Measurements from ENCODE around the gene OR4C15.

Gene OR4C15

DNA sequence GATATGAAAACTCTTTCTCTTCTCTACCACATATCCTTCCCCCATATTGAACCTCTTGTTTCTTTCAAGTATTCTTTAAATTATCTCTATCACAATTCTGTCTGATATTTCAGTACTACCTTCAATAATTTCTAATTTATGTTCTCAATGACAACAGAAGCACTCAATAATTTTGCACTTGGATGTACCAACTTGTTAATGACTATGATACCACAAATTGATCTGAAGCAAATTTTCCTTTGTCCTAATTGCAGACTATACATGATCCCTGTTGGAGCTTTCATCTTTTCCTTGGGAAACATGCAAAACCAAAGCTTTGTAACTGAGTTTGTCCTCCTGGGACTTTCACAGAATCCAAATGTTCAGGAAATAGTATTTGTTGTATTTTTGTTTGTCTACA, at the start of gene OR4C15:
TSS of gene OR4C15 (plus strand) at position 301 of the 400 bp plus-strand sequence. CDS start at position 301, 0 bp downstream.
- no peak within 1 kb of the TSS for H3K4me3 ChIP-seq (ENCODE audit: low read depth, low read length)
- no peak for DNase-seq (ENCODE audit: low read depth)
- TF ChIP-seq POLR2A (IDR thresholded peaks at IDR 0.05; ENCODE audit: extremely low read depth, insufficient read length) (no peak), MYC (IDR thresholded peaks at IDR 0.05; ENCODE audit: low read depth, low read length) (no peak)
- TF ChIP-seq, protein P1, sequence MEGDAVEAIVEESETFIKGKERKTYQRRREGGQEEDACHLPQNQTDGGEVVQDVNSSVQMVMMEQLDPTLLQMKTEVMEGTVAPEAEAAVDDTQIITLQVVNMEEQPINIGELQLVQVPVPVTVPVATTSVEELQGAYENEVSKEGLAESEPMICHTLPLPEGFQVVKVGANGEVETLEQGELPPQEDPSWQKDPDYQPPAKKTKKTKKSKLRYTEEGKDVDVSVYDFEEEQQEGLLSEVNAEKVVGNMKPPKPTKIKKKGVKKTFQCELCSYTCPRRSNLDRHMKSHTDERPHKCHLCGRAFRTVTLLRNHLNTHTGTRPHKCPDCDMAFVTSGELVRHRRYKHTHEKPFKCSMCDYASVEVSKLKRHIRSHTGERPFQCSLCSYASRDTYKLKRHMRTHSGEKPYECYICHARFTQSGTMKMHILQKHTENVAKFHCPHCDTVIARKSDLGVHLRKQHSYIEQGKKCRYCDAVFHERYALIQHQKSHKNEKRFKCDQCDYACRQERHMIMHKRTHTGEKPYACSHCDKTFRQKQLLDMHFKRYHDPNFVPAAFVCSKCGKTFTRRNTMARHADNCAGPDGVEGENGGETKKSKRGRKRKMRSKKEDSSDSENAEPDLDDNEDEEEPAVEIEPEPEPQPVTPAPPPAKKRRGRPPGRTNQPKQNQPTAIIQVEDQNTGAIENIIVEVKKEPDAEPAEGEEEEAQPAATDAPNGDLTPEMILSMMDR (IDR thresholded peaks at IDR 0.05; ENCODE audit: low read depth, low read length) = no peak
- TF ChIP-seq, protein P2, sequence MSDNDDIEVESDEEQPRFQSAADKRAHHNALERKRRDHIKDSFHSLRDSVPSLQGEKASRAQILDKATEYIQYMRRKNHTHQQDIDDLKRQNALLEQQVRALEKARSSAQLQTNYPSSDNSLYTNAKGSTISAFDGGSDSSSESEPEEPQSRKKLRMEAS (IDR thresholded peaks at IDR 0.05; ENCODE audit: low read depth, low read length) = no peak

DNA sequence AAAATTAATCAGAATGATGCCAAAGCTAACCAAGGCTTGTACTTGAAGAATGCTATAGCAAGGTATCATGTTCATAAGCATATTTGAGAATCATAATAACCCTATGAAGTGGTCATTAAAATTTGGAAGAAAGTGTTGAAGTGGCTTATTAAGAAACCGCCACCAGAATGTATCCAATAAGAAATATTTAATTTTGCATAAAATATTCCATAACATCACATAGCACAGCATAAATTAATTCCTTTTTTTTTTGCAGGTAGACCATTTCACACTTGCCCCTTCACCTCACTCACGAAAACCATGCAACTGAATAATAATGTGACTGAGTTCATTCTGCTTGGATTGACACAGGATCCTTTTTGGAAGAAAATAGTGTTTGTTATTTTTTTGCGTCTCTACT, 17.6 kb downstream of the OR4C15 start, which contains the start of gene OR4C16:
TSS of gene OR4C16 (plus strand) at position 301 of the 400 bp plus-strand sequence. CDS start at position 301, 0 bp downstream.
- H3K4me3 ChIP-seq (ENCODE audit: low read depth, low read length) = no peak within 1 kb of the TSS
- no peak for DNase-seq (ENCODE audit: low read depth)
- no peak for TF ChIP-seq POLR2A (IDR thresholded peaks at IDR 0.05; ENCODE audit: extremely low read depth, insufficient read length)
- no peak for TF ChIP-seq MYC (IDR thresholded peaks at IDR 0.05; ENCODE audit: low read depth, low read length)
- TF ChIP-seq, protein P2 (IDR thresholded peaks at IDR 0.05; ENCODE audit: low read depth, low read length) = no peak
- TF ChIP-seq, protein P1 (IDR thresholded peaks at IDR 0.05; ENCODE audit: low read depth, low read length) = no peak

DNA sequence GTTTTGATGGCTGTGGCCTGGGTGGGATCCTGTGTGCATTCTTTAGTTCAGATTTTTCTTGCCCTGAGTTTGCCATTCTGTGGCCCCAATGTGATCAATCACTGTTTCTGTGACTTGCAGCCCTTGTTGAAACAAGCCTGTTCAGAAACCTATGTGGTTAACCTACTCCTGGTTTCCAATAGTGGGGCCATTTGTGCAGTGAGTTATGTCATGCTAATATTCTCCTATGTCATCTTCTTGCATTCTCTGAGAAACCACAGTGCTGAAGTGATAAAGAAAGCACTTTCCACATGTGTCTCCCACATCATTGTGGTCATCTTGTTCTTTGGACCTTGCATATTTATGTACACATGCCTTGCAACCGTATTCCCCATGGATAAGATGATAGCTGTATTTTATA, 18.3 kb downstream of the OR4C15 start:
- no peak overlapping the region for H3K4me3 ChIP-seq (ENCODE audit: low read depth, low read length)
- no peak for DNase-seq (ENCODE audit: low read depth)
- TF ChIP-seq, protein P2 (IDR thresholded peaks at IDR 0.05; ENCODE audit: low read depth, low read length) = no peak
- TF ChIP-seq, protein P1 (IDR thresholded peaks at IDR 0.05; ENCODE audit: low read depth, low read length) = no peak
- TF ChIP-seq POLR2A (IDR thresholded peaks at IDR 0.05; ENCODE audit: extremely low read depth, insufficient read length) (no peak), MYC (IDR thresholded peaks at IDR 0.05; ENCODE audit: low read depth, low read length) (no peak)

All from NB4 (cell line).